ENCODE results near the gene PRR12.

DNA sequence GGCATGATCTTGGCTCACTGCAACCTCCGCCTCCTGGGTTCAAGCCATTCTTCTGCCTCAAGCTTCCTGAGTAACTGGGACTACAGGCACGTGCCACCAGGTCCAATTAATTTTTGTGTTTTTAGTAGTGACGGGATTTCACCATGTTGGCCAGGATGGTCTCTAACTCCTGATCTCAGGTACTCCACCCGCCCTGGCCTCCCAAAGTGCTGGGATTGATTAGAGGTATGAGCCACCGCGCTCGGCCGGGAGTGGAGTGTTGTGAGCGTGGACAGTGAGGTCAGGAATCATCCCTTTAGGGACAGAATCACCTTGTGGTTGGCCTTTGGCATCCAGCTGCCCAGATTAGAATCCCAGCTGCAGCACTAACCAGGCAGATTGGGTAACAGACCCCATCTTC lies 38.7 kb downstream of the PRR12 start:
- TF ChIP-seq ZNF777 (tag by site-specific recombination; IDR thresholded peaks at IDR 0.05; ENCODE audit: borderline replicate concordance), result no peak
- no peak for TF ChIP-seq ZNF398 (tag by site-specific recombination; IDR thresholded peaks at IDR 0.05)
- TF ChIP-seq ZBTB1 (tag by site-specific recombination; IDR thresholded peaks at IDR 0.05), result no peak
- TF ChIP-seq, protein P1, sequence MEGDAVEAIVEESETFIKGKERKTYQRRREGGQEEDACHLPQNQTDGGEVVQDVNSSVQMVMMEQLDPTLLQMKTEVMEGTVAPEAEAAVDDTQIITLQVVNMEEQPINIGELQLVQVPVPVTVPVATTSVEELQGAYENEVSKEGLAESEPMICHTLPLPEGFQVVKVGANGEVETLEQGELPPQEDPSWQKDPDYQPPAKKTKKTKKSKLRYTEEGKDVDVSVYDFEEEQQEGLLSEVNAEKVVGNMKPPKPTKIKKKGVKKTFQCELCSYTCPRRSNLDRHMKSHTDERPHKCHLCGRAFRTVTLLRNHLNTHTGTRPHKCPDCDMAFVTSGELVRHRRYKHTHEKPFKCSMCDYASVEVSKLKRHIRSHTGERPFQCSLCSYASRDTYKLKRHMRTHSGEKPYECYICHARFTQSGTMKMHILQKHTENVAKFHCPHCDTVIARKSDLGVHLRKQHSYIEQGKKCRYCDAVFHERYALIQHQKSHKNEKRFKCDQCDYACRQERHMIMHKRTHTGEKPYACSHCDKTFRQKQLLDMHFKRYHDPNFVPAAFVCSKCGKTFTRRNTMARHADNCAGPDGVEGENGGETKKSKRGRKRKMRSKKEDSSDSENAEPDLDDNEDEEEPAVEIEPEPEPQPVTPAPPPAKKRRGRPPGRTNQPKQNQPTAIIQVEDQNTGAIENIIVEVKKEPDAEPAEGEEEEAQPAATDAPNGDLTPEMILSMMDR (tag by site-specific recombination; IDR thresholded peaks at IDR 0.05), result no peak
- no peak for TF ChIP-seq ZNF146 (tag by site-specific recombination; IDR thresholded peaks at IDR 0.05)
- TF ChIP-seq ZNF18 (tag by site-specific recombination; IDR thresholded peaks at IDR 0.05), result no peak
- no peak for TF ChIP-seq ZSCAN16 (tag by site-specific recombination; IDR thresholded peaks at IDR 0.05)
- TF ChIP-seq ZNF121 (tag by site-specific recombination; IDR thresholded peaks at IDR 0.05), result no peak
- no peak for TF ChIP-seq TCF7L2 (IDR thresholded peaks at IDR 0.05; ENCODE audit: borderline replicate concordance, low read depth, low read length)
- TF ChIP-seq, protein P2, sequence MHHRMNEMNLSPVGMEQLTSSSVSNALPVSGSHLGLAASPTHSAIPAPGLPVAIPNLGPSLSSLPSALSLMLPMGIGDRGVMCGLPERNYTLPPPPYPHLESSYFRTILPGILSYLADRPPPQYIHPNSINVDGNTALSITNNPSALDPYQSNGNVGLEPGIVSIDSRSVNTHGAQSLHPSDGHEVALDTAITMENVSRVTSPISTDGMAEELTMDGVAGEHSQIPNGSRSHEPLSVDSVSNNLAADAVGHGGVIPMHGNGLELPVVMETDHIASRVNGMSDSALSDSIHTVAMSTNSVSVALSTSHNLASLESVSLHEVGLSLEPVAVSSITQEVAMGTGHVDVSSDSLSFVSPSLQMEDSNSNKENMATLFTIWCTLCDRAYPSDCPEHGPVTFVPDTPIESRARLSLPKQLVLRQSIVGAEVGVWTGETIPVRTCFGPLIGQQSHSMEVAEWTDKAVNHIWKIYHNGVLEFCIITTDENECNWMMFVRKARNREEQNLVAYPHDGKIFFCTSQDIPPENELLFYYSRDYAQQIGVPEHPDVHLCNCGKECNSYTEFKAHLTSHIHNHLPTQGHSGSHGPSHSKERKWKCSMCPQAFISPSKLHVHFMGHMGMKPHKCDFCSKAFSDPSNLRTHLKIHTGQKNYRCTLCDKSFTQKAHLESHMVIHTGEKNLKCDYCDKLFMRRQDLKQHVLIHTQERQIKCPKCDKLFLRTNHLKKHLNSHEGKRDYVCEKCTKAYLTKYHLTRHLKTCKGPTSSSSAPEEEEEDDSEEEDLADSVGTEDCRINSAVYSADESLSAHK (tag by site-specific recombination; IDR thresholded peaks at IDR 0.05), result no peak
- TF ChIP-seq TRIM28 (IDR thresholded peaks at IDR 0.05; ENCODE audit: borderline replicate concordance, low read length), result no peak
- no peak for TF ChIP-seq ZNF501 (tag by site-specific recombination; IDR thresholded peaks at IDR 0.05)
- TF ChIP-seq, protein P3, sequence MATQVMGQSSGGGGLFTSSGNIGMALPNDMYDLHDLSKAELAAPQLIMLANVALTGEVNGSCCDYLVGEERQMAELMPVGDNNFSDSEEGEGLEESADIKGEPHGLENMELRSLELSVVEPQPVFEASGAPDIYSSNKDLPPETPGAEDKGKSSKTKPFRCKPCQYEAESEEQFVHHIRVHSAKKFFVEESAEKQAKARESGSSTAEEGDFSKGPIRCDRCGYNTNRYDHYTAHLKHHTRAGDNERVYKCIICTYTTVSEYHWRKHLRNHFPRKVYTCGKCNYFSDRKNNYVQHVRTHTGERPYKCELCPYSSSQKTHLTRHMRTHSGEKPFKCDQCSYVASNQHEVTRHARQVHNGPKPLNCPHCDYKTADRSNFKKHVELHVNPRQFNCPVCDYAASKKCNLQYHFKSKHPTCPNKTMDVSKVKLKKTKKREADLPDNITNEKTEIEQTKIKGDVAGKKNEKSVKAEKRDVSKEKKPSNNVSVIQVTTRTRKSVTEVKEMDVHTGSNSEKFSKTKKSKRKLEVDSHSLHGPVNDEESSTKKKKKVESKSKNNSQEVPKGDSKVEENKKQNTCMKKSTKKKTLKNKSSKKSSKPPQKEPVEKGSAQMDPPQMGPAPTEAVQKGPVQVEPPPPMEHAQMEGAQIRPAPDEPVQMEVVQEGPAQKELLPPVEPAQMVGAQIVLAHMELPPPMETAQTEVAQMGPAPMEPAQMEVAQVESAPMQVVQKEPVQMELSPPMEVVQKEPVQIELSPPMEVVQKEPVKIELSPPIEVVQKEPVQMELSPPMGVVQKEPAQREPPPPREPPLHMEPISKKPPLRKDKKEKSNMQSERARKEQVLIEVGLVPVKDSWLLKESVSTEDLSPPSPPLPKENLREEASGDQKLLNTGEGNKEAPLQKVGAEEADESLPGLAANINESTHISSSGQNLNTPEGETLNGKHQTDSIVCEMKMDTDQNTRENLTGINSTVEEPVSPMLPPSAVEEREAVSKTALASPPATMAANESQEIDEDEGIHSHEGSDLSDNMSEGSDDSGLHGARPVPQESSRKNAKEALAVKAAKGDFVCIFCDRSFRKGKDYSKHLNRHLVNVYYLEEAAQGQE (tag by site-specific recombination; IDR thresholded peaks at IDR 0.05), result no peak

Data from HEK293 (cell line).